ENCODE measurements around the gene APBB1.
A peak's percentile ranks its signal among the peaks of the same experiment; 100 is the strongest.

The APBB1 gene

DNA sequence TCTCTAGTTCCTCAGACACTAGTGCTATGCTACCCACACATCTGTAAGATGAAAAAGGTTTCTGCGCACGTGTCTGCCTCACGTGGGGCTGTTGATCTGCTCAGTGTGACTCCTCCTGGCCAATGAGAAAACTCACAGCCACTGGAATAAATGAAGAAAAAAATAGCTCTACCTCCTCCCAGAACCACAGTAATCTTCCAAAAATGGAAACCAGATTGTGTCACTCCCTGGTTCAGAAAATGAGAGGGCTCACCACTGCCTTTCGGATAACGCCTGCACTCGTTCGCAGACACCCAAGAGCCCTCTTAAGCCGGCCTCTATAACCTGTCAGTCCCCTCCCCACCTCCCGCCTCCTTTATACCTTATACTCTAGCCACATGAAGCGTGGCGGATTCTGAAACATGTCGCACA is 5.1 kb downstream of the APBB1 start:
- Histone ChIP-seq H3K4me3 (ENCODE audit: low read length) (no peak overlapping the region), H3K9me3 (ENCODE audit: control insufficient read depth, low read length) (no peaks in the 10 kb centered on the region), H3K9ac (ENCODE audit: low read length) (no peak overlapping the region), H3K4me1 (ENCODE audit: control insufficient read depth, insufficient read depth, low read length) (peaks cover 6% of the 10 kb centered on the region), H3K27me3 (ENCODE audit: control insufficient read depth, insufficient read depth, low read length) (no peaks in the 10 kb centered on the region), H3K36me3 (ENCODE audit: control insufficient read depth, insufficient read depth, low read length) (no peaks in the 10 kb centered on the region)

- H3K9ac ChIP-seq (ENCODE audit: low read length), result no peak overlapping the region
- no peak overlapping the region for H3K4me3 ChIP-seq (ENCODE audit: low read length)
- no peaks in the 10 kb centered on the region for H3K4me1 ChIP-seq (ENCODE audit: control insufficient read depth, insufficient read depth, low read length)
- H3K27me3 ChIP-seq (ENCODE audit: control insufficient read depth, insufficient read depth, low read length), result no peaks in the 10 kb centered on the region
- H3K36me3 ChIP-seq (ENCODE audit: control insufficient read depth, insufficient read depth, low read length), result no peaks in the 10 kb centered on the region
- H3K9me3 ChIP-seq (ENCODE audit: control insufficient read depth, low read length), result no peaks in the 10 kb centered on the region
Measured at GRCh38 chr11:6411594-6412031, 7.3 kb downstream of the APBB1 start.

- H3K4me3 ChIP-seq (ENCODE audit: low read length), result no peak overlapping the region
- H3K4me1 ChIP-seq (ENCODE audit: control insufficient read depth, insufficient read depth, low read length), result no peaks in the 10 kb centered on the region
- no peak overlapping the region for H3K9ac ChIP-seq (ENCODE audit: low read length)
Measured at GRCh38 chr11:6410695-6411430, 8.0 kb downstream of the APBB1 start.

GRCh38 chr11:6406370-6406769 is 12.5 kb downstream of the APBB1 start:
- H3K27me3 ChIP-seq (ENCODE audit: control insufficient read depth, insufficient read depth, low read length), result no peaks in the 10 kb centered on the region
- no peak overlapping the region for H3K4me3 ChIP-seq (ENCODE audit: low read length)
- no peak overlapping the region for H3K9ac ChIP-seq (ENCODE audit: low read length)
- no peaks in the 10 kb centered on the region for H3K9me3 ChIP-seq (ENCODE audit: control insufficient read depth, low read length)
- no peaks in the 10 kb centered on the region for H3K4me1 ChIP-seq (ENCODE audit: control insufficient read depth, insufficient read depth, low read length)
- no peaks in the 10 kb centered on the region for H3K36me3 ChIP-seq (ENCODE audit: control insufficient read depth, insufficient read depth, low read length)

More at GRCh38 chr11:6410695-6411430, 8.0 kb downstream of the APBB1 start:
- Histone ChIP-seq H3K27me3 (ENCODE audit: control insufficient read depth, insufficient read depth, low read length) (no peaks in the 10 kb centered on the region), H3K36me3 (ENCODE audit: control insufficient read depth, insufficient read depth, low read length) (no peaks in the 10 kb centered on the region), H3K9me3 (ENCODE audit: control insufficient read depth, low read length) (no peaks in the 10 kb centered on the region)

DNA sequence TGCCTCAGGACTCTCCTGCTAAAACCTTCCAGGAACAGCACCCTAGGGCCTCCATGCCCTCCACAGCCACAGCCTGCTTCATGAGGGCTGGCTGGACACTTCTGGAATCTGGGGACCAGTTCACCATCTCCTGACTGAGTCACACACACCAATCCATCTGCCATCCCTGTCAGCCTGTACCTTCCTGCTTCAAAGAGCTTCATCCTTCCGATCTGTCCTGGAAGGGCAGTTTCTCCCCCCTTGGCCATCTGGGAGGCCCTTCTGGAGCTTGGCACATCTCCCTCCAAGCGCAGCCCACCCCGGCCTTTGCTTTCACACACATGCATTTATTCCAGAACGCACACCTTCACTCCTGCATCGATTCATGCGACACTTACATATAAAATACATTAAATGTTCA is 13.0 kb downstream of the APBB1 start:
- no peaks in the 10 kb centered on the region for H3K36me3 ChIP-seq (ENCODE audit: control insufficient read depth, insufficient read depth, low read length)
- no peaks in the 10 kb centered on the region for H3K4me1 ChIP-seq (ENCODE audit: control insufficient read depth, insufficient read depth, low read length)
- H3K9ac ChIP-seq (ENCODE audit: low read length), result peak overlapping the region; percentile 28
- no peaks in the 10 kb centered on the region for H3K9me3 ChIP-seq (ENCODE audit: control insufficient read depth, low read length)
- no peak overlapping the region for H3K4me3 ChIP-seq (ENCODE audit: low read length)
- H3K27me3 ChIP-seq (ENCODE audit: control insufficient read depth, insufficient read depth, low read length), result no peaks in the 10 kb centered on the region

DNA sequence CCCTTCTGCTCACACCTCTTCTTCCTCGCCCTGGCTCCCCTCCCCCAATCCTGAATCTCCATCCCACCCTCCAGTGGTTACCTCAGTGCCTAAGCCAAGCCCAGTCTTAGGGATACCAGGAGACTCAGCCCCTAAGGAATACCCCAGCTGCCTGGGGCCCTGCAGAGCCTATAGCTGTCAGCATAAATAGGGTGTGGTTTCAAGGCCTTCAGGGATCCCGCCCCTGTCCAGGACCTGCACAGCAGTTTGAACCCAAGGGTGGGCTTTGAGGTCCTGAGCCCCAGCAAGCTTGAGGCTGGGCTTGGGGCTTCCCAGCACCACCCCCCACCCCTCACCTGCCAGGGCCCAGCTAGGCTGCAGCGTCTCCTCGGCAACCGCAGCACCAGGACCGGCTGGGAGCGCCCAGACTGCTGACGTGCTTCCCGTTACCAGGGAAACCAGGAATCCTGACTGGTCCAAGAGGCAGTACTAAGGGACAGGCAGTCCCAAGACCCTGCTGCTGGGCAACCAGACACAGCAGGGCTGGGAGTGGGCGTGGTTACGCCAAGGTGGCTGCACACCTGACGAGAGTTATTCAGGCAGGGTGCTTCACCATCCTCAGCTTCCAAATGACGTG is 13.7 kb downstream of the APBB1 start:
- Histone ChIP-seq H3K27me3 (ENCODE audit: control insufficient read depth, insufficient read depth, low read length) (no peaks in the 10 kb centered on the region), H3K9ac (ENCODE audit: low read length) (peak overlapping the region; percentile 28), H3K36me3 (ENCODE audit: control insufficient read depth, insufficient read depth, low read length) (no peaks in the 10 kb centered on the region), H3K4me3 (ENCODE audit: low read length) (no peak overlapping the region), H3K4me1 (ENCODE audit: control insufficient read depth, insufficient read depth, low read length) (no peaks in the 10 kb centered on the region), H3K9me3 (ENCODE audit: control insufficient read depth, low read length) (no peaks in the 10 kb centered on the region)

GRCh38 chr11:6404342-6405051 is 14.4 kb downstream of the APBB1 start:
- H3K9me3 ChIP-seq (ENCODE audit: control insufficient read depth, low read length), result no peaks in the 10 kb centered on the region
- no peaks in the 10 kb centered on the region for H3K27me3 ChIP-seq (ENCODE audit: control insufficient read depth, insufficient read depth, low read length)
- no peak overlapping the region for H3K4me3 ChIP-seq (ENCODE audit: low read length)
- no peak overlapping the region for H3K9ac ChIP-seq (ENCODE audit: low read length)
- H3K4me1 ChIP-seq (ENCODE audit: control insufficient read depth, insufficient read depth, low read length), result no peaks in the 10 kb centered on the region
- no peaks in the 10 kb centered on the region for H3K36me3 ChIP-seq (ENCODE audit: control insufficient read depth, insufficient read depth, low read length)

- Histone ChIP-seq H3K4me3 (ENCODE audit: low read length) (no peak overlapping the region), H3K9me3 (ENCODE audit: control insufficient read depth, low read length) (no peaks in the 10 kb centered on the region), H3K36me3 (ENCODE audit: control insufficient read depth, insufficient read depth, low read length) (no peaks in the 10 kb centered on the region), H3K27me3 (ENCODE audit: control insufficient read depth, insufficient read depth, low read length) (no peaks in the 10 kb centered on the region), H3K4me1 (ENCODE audit: control insufficient read depth, insufficient read depth, low read length) (no peaks in the 10 kb centered on the region), H3K9ac (ENCODE audit: low read length) (no peak overlapping the region)
Measured at GRCh38 chr11:6403539-6403938, 15.4 kb downstream of the APBB1 start.

DNA sequence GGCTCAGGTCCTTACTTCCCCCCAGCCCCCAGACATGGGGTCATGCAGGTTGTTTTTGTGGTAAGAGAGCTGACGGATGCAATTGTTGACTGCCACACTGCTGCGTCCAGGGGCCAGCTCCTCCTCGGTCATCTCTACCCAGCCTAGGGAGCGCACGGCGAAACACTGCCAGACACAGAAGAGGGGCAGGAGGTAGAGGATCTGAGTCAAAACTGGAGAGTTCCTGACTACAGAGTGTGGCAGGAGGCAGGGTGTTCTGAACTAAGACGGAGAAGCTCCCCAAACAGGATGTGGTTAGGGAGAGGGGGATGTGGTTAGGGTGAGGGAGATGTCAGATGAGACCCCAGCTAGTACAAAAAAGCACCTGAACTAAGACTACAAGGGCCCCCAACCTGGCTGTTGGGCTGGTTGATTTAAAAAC is 16.3 kb downstream of the APBB1 start:
- no peak overlapping the region for H3K4me3 ChIP-seq (ENCODE audit: low read length)
- no peaks in the 10 kb centered on the region for H3K36me3 ChIP-seq (ENCODE audit: control insufficient read depth, insufficient read depth, low read length)
- no peaks in the 10 kb centered on the region for H3K9me3 ChIP-seq (ENCODE audit: control insufficient read depth, low read length)
- H3K27me3 ChIP-seq (ENCODE audit: control insufficient read depth, insufficient read depth, low read length), result no peaks in the 10 kb centered on the region
- no peak overlapping the region for H3K9ac ChIP-seq (ENCODE audit: low read length)
- H3K4me1 ChIP-seq (ENCODE audit: control insufficient read depth, insufficient read depth, low read length), result no peaks in the 10 kb centered on the region

DNA sequence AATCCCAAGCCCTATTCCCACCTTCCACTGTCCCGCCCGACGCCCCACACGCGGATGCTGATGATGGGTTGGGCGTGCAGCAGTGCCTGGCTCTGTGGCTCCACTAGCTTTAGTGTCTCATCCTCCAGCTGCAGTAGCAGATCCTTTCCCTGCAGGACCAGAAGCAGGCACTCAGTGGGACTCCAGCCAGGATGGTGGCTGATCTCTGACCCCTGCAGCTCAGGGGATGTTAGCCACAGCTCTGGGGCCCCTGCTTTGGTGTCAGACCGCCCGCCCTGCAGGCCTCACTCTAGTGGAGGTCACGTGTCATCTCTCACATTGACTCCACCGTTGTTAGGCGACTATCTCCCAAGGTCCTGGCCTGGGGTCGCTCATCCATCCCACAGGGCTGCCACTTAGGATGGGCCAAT is 16.8 kb downstream of the APBB1 start:
- H3K9ac ChIP-seq (ENCODE audit: low read length), result no peak overlapping the region
- no peaks in the 10 kb centered on the region for H3K36me3 ChIP-seq (ENCODE audit: control insufficient read depth, insufficient read depth, low read length)
- no peaks in the 10 kb centered on the region for H3K27me3 ChIP-seq (ENCODE audit: control insufficient read depth, insufficient read depth, low read length)
- H3K4me3 ChIP-seq (ENCODE audit: low read length), result no peak overlapping the region
- no peaks in the 10 kb centered on the region for H3K4me1 ChIP-seq (ENCODE audit: control insufficient read depth, insufficient read depth, low read length)
- no peaks in the 10 kb centered on the region for H3K9me3 ChIP-seq (ENCODE audit: control insufficient read depth, low read length)

- H3K27me3 ChIP-seq (ENCODE audit: control insufficient read depth, insufficient read depth, low read length), result no peaks in the 10 kb centered on the region
- no peaks in the 10 kb centered on the region for H3K9me3 ChIP-seq (ENCODE audit: control insufficient read depth, low read length)
- no peak overlapping the region for H3K9ac ChIP-seq (ENCODE audit: low read length)
- H3K36me3 ChIP-seq (ENCODE audit: control insufficient read depth, insufficient read depth, low read length), result no peaks in the 10 kb centered on the region
- H3K4me3 ChIP-seq (ENCODE audit: low read length), result no peak overlapping the region
- H3K4me1 ChIP-seq (ENCODE audit: control insufficient read depth, insufficient read depth, low read length), result no peaks in the 10 kb centered on the region
Measured at GRCh38 chr11:6401464-6401863, 17.4 kb downstream of the APBB1 start.
